HG03139 (cell line): ENCODE data around the gene ANAPC2.

Source experiments
- ATAC-seq: cut with Tn5 transposase; IDR thresholded peaks from one replicate; pipeline ENCODE4 v1.9.1; 2021; ENCODE audit not compliant: unreplicated experiment

ANAPC2 gene

GRCh38 chr9:137194909-137195308 lies 6.5 kb upstream of the ANAPC2 start:
- ATAC-seq = no peak

- no peak for ATAC-seq
These were observed 6.0 kb upstream of the ANAPC2 start for GRCh38 chr9:137194388-137194787.

DNA sequence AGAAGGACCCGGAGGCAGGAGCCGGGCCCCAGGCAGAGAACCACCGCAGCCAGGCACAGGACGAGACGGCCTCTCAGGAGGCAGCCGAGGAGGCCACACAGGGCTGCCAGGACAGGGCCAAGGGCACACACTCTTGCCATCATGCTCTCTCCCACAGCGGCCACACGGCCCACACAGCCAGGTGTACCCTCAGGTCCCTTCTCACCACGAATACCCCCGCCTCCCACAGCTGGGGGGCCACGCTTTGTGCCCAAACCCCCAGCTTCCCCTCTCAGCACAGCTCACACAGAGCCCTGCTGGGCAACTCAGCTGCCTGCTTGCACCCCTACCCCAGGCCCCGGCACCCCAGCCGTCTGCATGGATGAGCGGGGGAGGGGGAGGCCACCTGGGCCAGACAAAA lies 5.4 kb upstream of the ANAPC2 start:
- ATAC-seq = no peak

DNA sequence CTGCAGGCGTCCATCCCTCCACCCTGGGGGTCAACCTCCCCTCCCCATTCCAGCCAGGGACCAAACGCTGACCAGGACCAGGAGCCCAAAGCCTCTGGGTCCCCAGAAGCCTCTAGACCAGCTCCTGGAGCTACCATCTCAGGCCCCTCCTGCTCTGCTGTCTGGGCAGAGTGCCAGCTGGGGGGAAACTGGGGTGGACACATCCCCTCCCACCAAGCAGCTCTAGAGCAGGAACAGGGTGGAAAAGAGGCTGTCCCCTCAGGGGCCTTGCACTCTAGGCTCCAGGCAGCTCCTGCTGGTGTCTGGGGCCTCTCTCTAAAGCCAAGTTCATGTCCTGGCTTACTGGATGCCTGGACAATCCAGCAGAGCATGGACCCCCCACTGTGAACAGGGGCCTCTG lies 4.5 kb upstream of the ANAPC2 start:
- ATAC-seq = no peak

- ATAC-seq = no peak
These were observed 4.1 kb upstream of the ANAPC2 start for GRCh38 chr9:137192448-137192780.

- no peak for ATAC-seq
These were observed 3.5 kb upstream of the ANAPC2 start for GRCh38 chr9:137191691-137192447.

DNA sequence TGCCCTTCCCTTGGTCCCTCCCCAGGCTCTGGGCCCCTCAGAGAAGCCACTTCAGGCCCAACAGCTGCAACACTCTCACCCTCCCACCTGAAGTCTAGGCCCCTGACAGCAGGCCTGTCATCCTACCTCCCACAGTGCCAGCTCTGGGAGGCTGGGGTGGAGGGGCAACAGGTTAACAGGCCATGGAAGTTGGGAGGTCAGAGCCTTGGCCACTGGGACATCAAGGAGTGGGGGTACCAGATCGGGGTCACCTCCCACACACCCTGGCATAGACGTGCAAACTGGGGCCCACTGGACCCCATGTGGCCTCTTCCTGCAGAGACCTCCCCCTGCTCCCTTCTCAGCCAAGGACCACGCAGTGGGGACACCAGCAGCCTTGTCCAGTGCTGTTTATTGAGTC lies 2.9 kb upstream of the ANAPC2 start:
- ATAC-seq = no peak

- ATAC-seq = no peak
These were observed 2.0 kb upstream of the ANAPC2 start for GRCh38 chr9:137190315-137190856.

DNA sequence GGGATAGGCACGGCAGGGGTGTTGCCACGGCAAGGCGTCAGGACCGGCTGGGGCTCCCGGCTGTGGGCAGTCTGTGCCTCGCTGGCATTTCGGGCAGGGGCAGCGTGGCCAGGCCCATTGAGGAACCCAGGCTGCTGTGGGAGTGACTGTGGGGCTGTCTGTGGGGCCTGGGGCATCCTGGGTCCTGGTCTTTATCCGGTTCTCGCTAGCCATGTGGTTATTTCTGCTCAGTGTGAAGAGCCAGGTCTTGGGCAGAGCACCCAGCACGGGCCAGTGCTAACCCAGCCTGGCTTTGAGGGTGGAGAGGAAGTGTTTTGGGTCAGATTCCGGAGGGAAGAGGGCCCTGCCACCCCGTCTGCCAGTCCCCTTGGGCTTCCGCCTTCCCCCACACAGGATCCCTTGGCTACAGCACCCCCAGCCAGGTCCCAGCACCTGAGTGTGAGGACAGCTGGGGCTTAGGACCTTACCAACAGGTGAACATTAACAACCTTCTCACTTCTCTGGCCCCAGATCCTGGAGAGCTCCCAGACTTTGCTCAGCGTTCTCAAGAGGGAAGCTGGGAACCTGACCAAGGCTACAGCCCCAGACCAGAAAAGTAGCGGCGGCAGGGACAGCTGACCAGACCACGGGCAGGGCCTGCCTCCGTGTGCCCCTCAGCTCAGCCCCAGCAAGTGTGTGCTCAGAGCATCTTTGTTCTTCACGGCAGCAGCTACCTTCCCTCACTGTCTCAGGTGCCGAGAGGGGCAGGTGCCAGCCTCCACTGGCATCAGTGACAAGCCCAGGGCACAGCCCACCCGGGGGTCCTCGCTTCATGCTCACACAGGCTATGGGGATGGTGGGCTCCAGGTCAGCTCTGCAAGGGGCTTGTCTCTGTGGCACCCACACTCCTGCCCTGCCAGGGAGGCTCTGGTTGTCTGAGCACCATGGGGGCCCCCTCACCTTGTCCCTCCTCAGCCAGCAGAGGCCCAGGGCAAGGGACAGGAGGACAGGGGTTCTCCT lies 1.2 kb upstream of the ANAPC2 start:
- no peak for ATAC-seq

- ATAC-seq = no peak
These were observed 272 bp downstream of the ANAPC2 start for GRCh38 chr9:137188086-137188489.

- ATAC-seq = no peak
These were observed 974 bp downstream of the ANAPC2 start for GRCh38 chr9:137187386-137187785.

GRCh38 chr9:137186385-137186784 lies 2.0 kb downstream of the ANAPC2 start:
- ATAC-seq = no peak

DNA sequence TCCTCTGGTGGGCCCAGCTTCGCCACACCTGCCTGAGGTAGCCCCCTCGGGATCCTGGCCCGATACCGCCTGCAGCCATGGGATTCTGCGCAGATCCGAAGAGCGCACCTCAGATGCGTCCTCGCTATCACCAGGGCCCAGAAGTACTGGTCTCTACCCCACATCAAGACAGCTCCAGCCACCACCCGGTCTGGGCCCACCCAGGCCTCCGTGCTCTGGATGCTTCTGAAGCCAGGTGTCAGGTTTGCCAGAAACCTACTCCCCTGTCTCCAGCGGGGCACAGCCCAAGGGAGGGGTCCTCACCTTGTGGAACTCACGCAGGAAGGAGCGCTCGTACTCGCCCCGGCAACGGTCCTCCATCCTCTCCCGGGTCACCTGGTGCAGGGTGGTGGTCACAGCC lies 2.4 kb downstream of the ANAPC2 start:
- no peak for ATAC-seq

DNA sequence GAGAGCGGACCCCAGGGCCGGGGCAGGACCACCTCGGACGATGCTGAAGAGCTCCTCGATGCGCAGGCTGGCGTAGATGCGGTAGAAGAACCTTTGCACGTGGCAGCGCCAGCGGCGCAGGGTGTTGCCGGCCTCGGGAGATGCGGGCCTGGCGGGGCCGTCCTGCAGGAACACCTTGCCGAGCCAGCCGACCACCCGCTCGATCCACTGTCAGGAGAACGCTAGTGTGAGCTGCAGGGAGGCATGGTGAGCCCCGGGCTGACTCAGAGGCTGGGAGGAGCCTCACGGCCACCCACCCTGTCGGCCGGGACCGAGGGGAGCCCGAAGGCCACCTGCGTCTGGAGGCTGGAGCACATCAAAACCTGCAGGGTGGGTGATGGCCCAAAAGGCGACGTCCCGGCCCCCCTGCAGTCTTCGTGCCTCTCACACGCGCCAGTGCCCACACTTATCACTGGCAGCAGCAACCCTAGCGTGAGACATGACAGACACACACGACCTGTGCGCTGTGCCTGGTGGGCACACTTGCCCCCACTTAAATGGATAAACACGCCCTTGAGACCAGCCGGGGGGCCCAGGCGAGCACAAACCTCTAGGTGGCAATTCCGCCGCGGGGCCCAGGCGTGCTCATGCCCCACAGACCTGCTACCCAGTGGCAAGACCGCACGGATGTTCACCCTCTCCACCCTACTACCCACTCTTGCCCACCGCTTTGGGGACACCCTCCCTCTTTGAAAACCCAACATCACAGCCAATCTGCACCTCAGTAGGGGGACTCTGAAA lies 3.3 kb downstream of the ANAPC2 start:
- ATAC-seq = no peak

- no peak for ATAC-seq
These were observed 4.3 kb downstream of the ANAPC2 start for GRCh38 chr9:137183980-137184595.

GRCh38 chr9:137182836-137183235 lies 5.5 kb downstream of the ANAPC2 start:
- ATAC-seq = no peak

- no peak for ATAC-seq
These were observed 6.7 kb downstream of the ANAPC2 start for GRCh38 chr9:137181680-137182079.

DNA sequence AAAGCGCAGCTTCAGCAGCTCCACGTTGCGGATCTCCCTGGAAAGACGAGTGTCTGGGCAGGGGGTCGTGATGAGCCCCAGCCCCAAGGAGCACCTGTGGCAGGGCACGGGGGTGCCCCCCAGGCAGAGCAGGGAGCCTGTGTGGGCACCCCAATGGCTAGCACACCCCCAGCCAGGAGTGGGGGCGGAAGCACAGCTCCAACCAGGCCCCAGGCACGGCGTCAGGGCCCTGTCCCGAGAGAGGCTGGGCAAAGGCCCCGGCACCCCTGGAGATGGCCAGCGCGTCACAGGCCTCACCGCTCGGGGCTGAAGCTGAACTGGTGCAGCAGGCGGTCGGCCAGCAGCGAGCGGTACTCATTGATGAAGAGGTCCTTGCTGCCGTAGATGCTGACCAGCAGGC lies 7.9 kb downstream of the ANAPC2 start:
- ATAC-seq = no peak

DNA sequence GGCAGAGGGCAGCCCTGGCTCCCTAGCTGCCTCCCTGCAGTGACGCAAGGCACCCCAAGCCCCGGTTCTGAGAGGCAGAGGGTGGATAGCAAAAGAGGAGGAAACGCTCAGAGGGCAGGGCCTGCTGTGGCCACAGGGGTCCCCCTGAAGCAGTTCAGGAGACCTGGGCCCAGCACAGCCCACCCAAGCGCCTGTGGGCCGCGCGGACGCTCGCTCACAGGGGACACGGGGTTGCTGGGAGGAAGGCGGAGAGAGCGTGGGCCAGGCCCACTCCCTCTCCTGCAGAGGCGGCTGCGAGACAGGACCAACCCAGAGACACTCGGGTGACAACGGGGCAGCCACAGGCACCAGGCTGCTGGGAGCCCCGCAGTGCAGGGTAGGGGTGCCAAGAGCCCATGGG lies 8.6 kb downstream of the ANAPC2 start:
- no peak for ATAC-seq

GRCh38 chr9:137178939-137179630 lies 9.3 kb downstream of the ANAPC2 start:
- ATAC-seq = no peak
